GM23338 (cell line): ENCODE results near the gene OR2B2. TPM values are rescaled to one million over a fixed set of nuclear protein-coding genes. Genes with fewer than 3 reads are reported as not detected.

ENCODE experiments used
- ATAC-seq: fragments of 200-7000 bp; cut with Tn5 transposase; 3 replicates; pipeline ENCODE4 v1.9.1; 2020
- DNase-seq: peaks from one replicate; pipeline ENCODE4 v3.0.0-alpha.2; 2015; ENCODE audit warnings: low spot score
- H2AFZ ChIP-seq: fragments of 200-600 bp; sonication (generic); 2 replicates; pipeline ENCODE4 v1.8.0; 2016; ENCODE audit warnings: antibody characterized with exemption, mild to moderate bottlenecking, moderate library complexity
- H3F3A ChIP-seq: fragments of 200-600 bp; sonication (generic); replicated peaks from 2 replicates; pipeline ENCODE4 v1.8.0; 2017; ENCODE audit warnings: antibody characterized with exemption, mixed run types, low read depth
- H3K27ac ChIP-seq: fragments of 200-600 bp; sonication (generic); 2 replicates; pipeline ENCODE4 v1.6.1; 2016; ENCODE audit warnings: low read depth
- H3K27me3 ChIP-seq: fragments of 200-600 bp; sonication (generic); 2 replicates; pipeline ENCODE4 v1.8.0; 2016; ENCODE audit warnings: mild to moderate bottlenecking, mixed run types, moderate library complexity; ENCODE audit not compliant: insufficient read depth
- H3K36me3 ChIP-seq: fragments of 200-600 bp; sonication (generic); 2 replicates; pipeline ENCODE4 v1.8.0; 2016; ENCODE audit warnings: mild to moderate bottlenecking; ENCODE audit not compliant: insufficient read depth
- H3K4me1 ChIP-seq: fragments of 200-600 bp; sonication (generic); 2 replicates; pipeline ENCODE4 v1.8.0; 2016; ENCODE audit warnings: mild to moderate bottlenecking, moderate library complexity; ENCODE audit not compliant: insufficient read depth
- H3K4me2 ChIP-seq: fragments of 200-600 bp; sonication (generic); 2 replicates; pipeline ENCODE4 v1.7.1; 2017; ENCODE audit warnings: mixed run types
- H3K4me3 ChIP-seq: fragments of 200-600 bp; sonication (generic); 2 replicates; pipeline ENCODE4 v1.6.1; 2016; ENCODE audit warnings: mixed run types
- H3K79me2 ChIP-seq: fragments of 200-600 bp; sonication (generic); replicated peaks from 2 replicates; pipeline ENCODE4 v1.8.0; 2017; ENCODE audit warnings: mild to moderate bottlenecking; ENCODE audit not compliant: insufficient read depth
- H3K9me2 ChIP-seq: fragments of 200-600 bp; sonication (generic); 2 replicates; pipeline ENCODE4 v1.8.0; 2017; ENCODE audit not compliant: insufficient read depth
- H4K20me1 ChIP-seq: fragments of 200-600 bp; sonication (generic); replicated peaks from 2 replicates; pipeline ENCODE4 v1.8.0; 2017; ENCODE audit warnings: mild to moderate bottlenecking; ENCODE audit not compliant: insufficient read depth
- H3K27ac Mint-ChIP-seq: 2 replicates; pipeline ENCODE4 v1.8.0; 2020; ENCODE audit warnings: inconsistent platforms, mild to moderate bottlenecking, moderate library complexity, mixed read lengths
- H3K27me3 Mint-ChIP-seq: 3 replicates; pipeline ENCODE4 v1.8.0; 2022; ENCODE audit warnings: low read depth, mild to moderate bottlenecking, moderate library complexity, mixed read lengths, inconsistent platforms; ENCODE audit not compliant: insufficient read depth, poor library complexity
- H3K36me3 Mint-ChIP-seq: 3 replicates; pipeline ENCODE4 v1.8.0; 2021; ENCODE audit warnings: low read depth, mild to moderate bottlenecking, inconsistent platforms, moderate library complexity, mixed read lengths
- H3K4me1 Mint-ChIP-seq: 3 replicates; pipeline ENCODE4 v1.8.0; 2020; ENCODE audit warnings: mild to moderate bottlenecking, inconsistent platforms, mixed read lengths
- H3K4me3 Mint-ChIP-seq: 3 replicates; pipeline ENCODE4 v1.8.0; 2021; ENCODE audit warnings: moderate library complexity, mild to moderate bottlenecking, inconsistent platforms, mixed read lengths
- H3K9me3 Mint-ChIP-seq: 3 replicates; pipeline ENCODE4 v1.8.0; 2020; ENCODE audit warnings: moderate library complexity, mild to moderate bottlenecking, inconsistent platforms, mixed read lengths
- CREB1 ChIP-seq: fragments of 250-450 bp; sonication (Bioruptor Pico); IDR thresholded peaks from 2 replicates; pipeline ENCODE4 v1.5.0; 2020; ENCODE audit warnings: low read depth, mild to moderate bottlenecking, moderate library complexity
- CTCF ChIP-seq, 2 experiments: fragments of 200-600 bp in 1 of 2; sonication (generic) in 1 of 2; conservative IDR thresholded peaks; 2 replicates each; pipeline versions ENCODE4 v1.5.1 to v1.6.1; 2016 to 2017; ENCODE audit warnings: antibody characterized with exemption in 2 of 2, low read depth in 2 of 2, mild to moderate bottlenecking in 2 of 2, moderate library complexity in 1 of 2
- EZH2 ChIP-seq: fragments of 200-600 bp; sonication (generic); IDR thresholded peaks from one replicate; pipeline ENCODE4 v1.8.0; 2017; ENCODE audit warnings: antibody characterized with exemption, mild to moderate bottlenecking, low read depth; ENCODE audit not compliant: unreplicated experiment
- EZH2phosphoT487 ChIP-seq: fragments of 200-600 bp; sonication (generic); IDR thresholded peaks from one replicate; pipeline ENCODE4 v1.8.1; 2018; ENCODE audit warnings: antibody characterized with exemption; ENCODE audit not compliant: unreplicated experiment
- JUNB ChIP-seq: IDR thresholded peaks from one replicate; pipeline ENCODE4 v1.6.1; 2016; ENCODE audit warnings: antibody characterized with exemption; ENCODE audit not compliant: unreplicated experiment
- POLR2AphosphoS5 ChIP-seq: IDR thresholded peaks from 2 replicates; pipeline ENCODE4 v1.6.1; 2016; ENCODE audit warnings: antibody characterized with exemption, low read depth
- REST ChIP-seq: IDR thresholded peaks from one replicate; pipeline ENCODE4 v1.6.1; 2018; ENCODE audit warnings: antibody characterized with exemption; ENCODE audit not compliant: unreplicated experiment
- STAT1 ChIP-seq: IDR thresholded peaks from one replicate; pipeline ENCODE4 v1.6.1; 2016; ENCODE audit warnings: antibody characterized with exemption; ENCODE audit not compliant: unreplicated experiment
- ZNF114 ChIP-seq: fragments of 250-450 bp; sonication (Bioruptor Pico); IDR thresholded peaks from 2 replicates; pipeline ENCODE4 v1.5.0; 2020; ENCODE audit warnings: mild to moderate bottlenecking, moderate library complexity
- ZNF462 ChIP-seq: fragments of 250-450 bp; sonication (Bioruptor Pico); IDR thresholded peaks from 2 replicates; pipeline ENCODE4 v1.5.0; 2020; ENCODE audit warnings: mild to moderate bottlenecking, moderate library complexity
- long read RNA-seq: library from polyadenylated mRNA; unstranded; transcript quantifications from one replicate; pipeline ENCODE4 v2.0.0, GENCODE V29; 2020; ENCODE audit not compliant: unreplicated experiment
- polyA plus RNA-seq: library from polyadenylated mRNA; unstranded; fragments of >200 nt; fragmentation: Nextera tagmentation; extraction: Ambion mirVana; gene quantifications from 2 replicates; pipeline ENCODE4 v1.2.1, GENCODE V29; 2016
- total RNA-seq: library from RNA; depleted of rRNA; stranded (reverse); fragments of >200 nt; shearing (Covaris generic); gene quantifications from 2 replicates; pipeline ENCODE4 v1.2.3, GENCODE V29; 2014; rRNA removed
- TF ChIP-seq, protein P1 (sequence below): IDR thresholded peaks from 2 replicates; pipeline ENCODE4 v1.6.1; 2016; ENCODE audit warnings: antibody characterized with exemption

OR2B2 gene
- total RNA-seq (0.38 TPM in 1 of 2 replicates, not detected in the other), polyA plus RNA-seq (not detected in 2 replicates)
- long read RNA-seq, result 0 reads

DNA sequence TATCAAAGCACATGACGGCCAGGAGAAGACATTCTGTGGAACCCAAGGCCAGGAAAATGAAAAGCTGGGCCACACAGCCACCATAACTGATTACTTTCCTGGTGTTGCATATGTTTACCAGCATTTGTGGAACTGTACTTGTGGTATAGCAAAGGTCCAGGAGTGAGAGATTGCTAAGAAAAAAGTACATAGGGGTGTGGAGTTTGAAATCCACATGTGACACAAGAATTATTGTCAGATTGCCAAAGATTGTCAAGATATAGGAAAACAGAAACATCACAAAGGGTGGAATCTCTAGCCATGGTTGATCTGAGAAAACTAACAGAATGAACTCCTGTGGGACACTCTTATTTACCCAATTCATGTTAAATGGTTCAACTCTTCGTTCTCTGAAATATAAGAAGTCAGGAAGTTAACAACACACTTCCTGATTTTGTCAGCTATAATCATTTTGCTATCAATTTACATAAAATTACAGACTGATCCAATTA, at the start of gene OR2B2:
TSS of gene OR2B2 (minus strand) at position 441 of the 491 bp plus-strand sequence. CDS start at position 364, 77 bp downstream.
- H3K4me1 Mint-ChIP-seq, result no peaks in the 10 kb centered on the region; the same call in 2 of the 3 replicates
- no peak for DNase-seq
- Histone ChIP-seq H3K4me3 (no peak within 1 kb of the TSS), H3K4me2 (no peak within 1 kb of the TSS), H3K36me3 (no peaks in the 10 kb centered on the region), H3K4me1 (no peaks in the 10 kb centered on the region), H3K9me2 (no peaks in the 10 kb centered on the region), H3K79me2 (no peaks in the 10 kb centered on the region), H3F3A (no peaks in the 10 kb centered on the region), H4K20me1 (no peaks in the 10 kb centered on the region), H2AFZ (no peak within 1 kb of the TSS), H3K27ac (no peak within 1 kb of the TSS), H3K27me3 (no peaks in the 10 kb centered on the region)
- H3K4me3 Mint-ChIP-seq, result no peak within 1 kb of the TSS
- no peak for ATAC-seq
- H3K9me3 Mint-ChIP-seq, result no peaks in the 10 kb centered on the region
- TF ChIP-seq POLR2AphosphoS5, result no peak
- no peak for TF ChIP-seq EZH2
- no peak for TF ChIP-seq REST
- TF ChIP-seq ZNF462 (CRISPR knock-in tag), result no peak
- no peak for TF ChIP-seq CREB1 (CRISPR knock-in tag)
- TF ChIP-seq, protein P1, sequence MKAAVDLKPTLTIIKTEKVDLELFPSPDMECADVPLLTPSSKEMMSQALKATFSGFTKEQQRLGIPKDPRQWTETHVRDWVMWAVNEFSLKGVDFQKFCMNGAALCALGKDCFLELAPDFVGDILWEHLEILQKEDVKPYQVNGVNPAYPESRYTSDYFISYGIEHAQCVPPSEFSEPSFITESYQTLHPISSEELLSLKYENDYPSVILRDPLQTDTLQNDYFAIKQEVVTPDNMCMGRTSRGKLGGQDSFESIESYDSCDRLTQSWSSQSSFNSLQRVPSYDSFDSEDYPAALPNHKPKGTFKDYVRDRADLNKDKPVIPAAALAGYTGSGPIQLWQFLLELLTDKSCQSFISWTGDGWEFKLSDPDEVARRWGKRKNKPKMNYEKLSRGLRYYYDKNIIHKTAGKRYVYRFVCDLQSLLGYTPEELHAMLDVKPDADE, result no peak
- TF ChIP-seq STAT1, result no peak
- TF ChIP-seq CTCF (conservative IDR thresholded peaks at IDR 0.05; ENCODE audit: low read depth in 2 of 2), result no peak
- no peak for TF ChIP-seq EZH2phosphoT487
- TF ChIP-seq ZNF114 (CRISPR knock-in tag), result no peak
- TF ChIP-seq JUNB, result no peak
- H3K27me3 Mint-ChIP-seq, result peaks cover 2% of the 10 kb centered on the region
- H3K36me3 Mint-ChIP-seq, result no peaks in the 10 kb centered on the region
- no peak within 1 kb of the TSS for H3K27ac Mint-ChIP-seq
